ENCODE data around the gene GPR37. TPM values are rescaled to one million over a fixed set of nuclear protein-coding genes. Genes with fewer than 3 reads are reported as not detected.

GPR37 gene
- total RNA-seq, 1 experiment from 2014 or later, result 1.8 TPM

GRCh38 chr7:124808206-124808605, 42.6 kb upstream of the GPR37 start:
- Histone ChIP-seq H3K4me3 (no peak overlapping the region), H3F3A (ENCODE audit: insufficient read depth, low read depth) (no peaks in the 10 kb centered on the region), H3K4me1 (replicated peaks; ENCODE audit: insufficient read depth) (no peaks in the 10 kb centered on the region), H2AFZ (no peak overlapping the region; the same call in 1 of the 2 replicates), H3K27ac (no peak overlapping the region), H3K4me2 (no peak overlapping the region), H3K36me3 (ENCODE audit: low read depth) (no peaks in the 10 kb centered on the region), H4K20me1 (ENCODE audit: insufficient read depth) (no peaks in the 10 kb centered on the region; the same call in 1 of the 2 replicates), H3K9me3 (ENCODE audit: insufficient read depth, low read depth) (no peaks in the 10 kb centered on the region), H3K9me2 (ENCODE audit: insufficient read depth) (no peaks in the 10 kb centered on the region), H3K27me3 (ENCODE audit: insufficient read depth, low read depth) (no peaks in the 10 kb centered on the region), H3K79me2 (ENCODE audit: low read depth) (no peaks in the 10 kb centered on the region)
- TF ChIP-seq EZH2 (IDR thresholded peaks at IDR 0.05; ENCODE audit: low read depth) (no peak), CTCF (conservative IDR thresholded peaks at IDR 0.05) (no peak)
- no peak for DNase-seq
- CTCF ChIA-PET, result no interaction called here
- intact Hi-C loops (cut with micrococcal nuclease; ENCODE audit: unreplicated experiment), result no loop called here
- POLR2A ChIA-PET (ENCODE audit: unreplicated experiment), result no interaction called here
- BruUV-seq (replicated peaks), result no TSS peak

- H3K9me2 ChIP-seq (ENCODE audit: insufficient read depth), result no peaks in the 10 kb centered on the region; the same call in 1 of the 2 replicates
- H3K4me2 ChIP-seq, result no peak overlapping the region
- no peaks in the 10 kb centered on the region for H3K9me3 ChIP-seq (ENCODE audit: insufficient read depth, low read depth)
- TF ChIP-seq EZH2 (IDR thresholded peaks at IDR 0.05; ENCODE audit: low read depth) (no peak), CTCF (conservative IDR thresholded peaks at IDR 0.05) (no peak)
- BruUV-seq (replicated peaks), result no TSS peak
- POLR2A ChIA-PET (ENCODE audit: unreplicated experiment), result no interaction called here
- no peaks in the 10 kb centered on the region for H3K36me3 ChIP-seq (ENCODE audit: low read depth)
- CTCF ChIA-PET, result no interaction called here
- H3K4me3 ChIP-seq, result no peak overlapping the region
- H4K20me1 ChIP-seq (ENCODE audit: insufficient read depth), result no peaks in the 10 kb centered on the region
- intact Hi-C loops (cut with micrococcal nuclease; ENCODE audit: unreplicated experiment), result no loop called here
- DNase-seq, result no peak
- no peaks in the 10 kb centered on the region for H3F3A ChIP-seq (ENCODE audit: insufficient read depth, low read depth)
- no peaks in the 10 kb centered on the region for H3K27me3 ChIP-seq (ENCODE audit: insufficient read depth, low read depth)
- H3K27ac ChIP-seq, result no peak overlapping the region
- no peak overlapping the region for H2AFZ ChIP-seq
- no peaks in the 10 kb centered on the region for H3K4me1 ChIP-seq (replicated peaks; ENCODE audit: insufficient read depth)
- no peaks in the 10 kb centered on the region for H3K79me2 ChIP-seq (ENCODE audit: low read depth)
Measured at GRCh38 chr7:124801330-124801895, 35.8 kb upstream of the GPR37 start.

- Histone ChIP-seq H3K27me3 (ENCODE audit: insufficient read depth, low read depth) (no peaks in the 10 kb centered on the region), H3K9me3 (ENCODE audit: insufficient read depth, low read depth) (no peaks in the 10 kb centered on the region), H3K4me3 (no peak overlapping the region), H4K20me1 (ENCODE audit: insufficient read depth) (no peaks in the 10 kb centered on the region), H3K79me2 (ENCODE audit: low read depth) (no peaks in the 10 kb centered on the region), H2AFZ (no peak overlapping the region), H3K4me2 (no peak overlapping the region), H3K4me1 (replicated peaks; ENCODE audit: insufficient read depth) (no peaks in the 10 kb centered on the region), H3K27ac (no peak overlapping the region), H3F3A (ENCODE audit: insufficient read depth, low read depth) (no peaks in the 10 kb centered on the region), H3K36me3 (ENCODE audit: low read depth) (no peaks in the 10 kb centered on the region), H3K9me2 (ENCODE audit: insufficient read depth) (no peaks in the 10 kb centered on the region; the same call in 1 of the 2 replicates)
- BruUV-seq (replicated peaks), result no TSS peak
- POLR2A ChIA-PET (ENCODE audit: unreplicated experiment), result no interaction called here
- intact Hi-C loops (cut with micrococcal nuclease; ENCODE audit: unreplicated experiment), result no loop called here
- CTCF ChIA-PET, result no interaction called here
- TF ChIP-seq CTCF (conservative IDR thresholded peaks at IDR 0.05), result no peak
- TF ChIP-seq EZH2 (IDR thresholded peaks at IDR 0.05; ENCODE audit: low read depth), result no peak
- DNase-seq, result no peak
Measured at GRCh38 chr7:124800386-124800785, 34.8 kb upstream of the GPR37 start.

All from PC-9 (cell line).